Activated CD4-positive, CD25-positive, alpha-beta regulatory T cell treated with anti-CD3 and anti-CD28 coated beads, Interleukin-2, amount 50 U/mL, for 16 hours (primary cell): ENCODE data around the gene COL5A2.

Experiments
- DNase-seq: peaks from one replicate; pipeline ENCODE4 v3.0.0-alpha.2; 2020; ENCODE audit warnings: low read depth, low spot score

Gene COL5A2

DNA sequence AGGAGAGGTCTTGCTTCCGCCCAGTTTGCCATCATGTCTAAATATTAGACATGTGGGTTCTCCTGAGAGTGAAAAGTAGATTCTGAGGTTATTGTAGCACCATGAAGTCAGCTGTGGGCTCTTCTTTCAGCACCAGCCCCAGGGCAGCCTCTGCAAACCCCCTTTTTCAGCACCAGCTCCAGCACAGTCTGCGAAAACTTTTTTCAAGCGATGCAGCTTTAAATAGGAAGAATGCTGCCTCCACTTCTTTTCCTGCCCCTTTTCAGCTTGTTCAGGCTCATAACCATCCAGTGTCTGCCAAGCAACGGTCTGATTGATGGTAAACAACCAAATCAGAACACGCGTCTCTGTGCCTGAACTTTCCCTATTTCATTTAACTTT lies at the start of gene COL5A2:
COL5A2 (minus strand) TSS at position 192 of the 381 bp plus-strand sequence; CDS start at position 35, 157 bp downstream.
- no peak for DNase-seq

DNA sequence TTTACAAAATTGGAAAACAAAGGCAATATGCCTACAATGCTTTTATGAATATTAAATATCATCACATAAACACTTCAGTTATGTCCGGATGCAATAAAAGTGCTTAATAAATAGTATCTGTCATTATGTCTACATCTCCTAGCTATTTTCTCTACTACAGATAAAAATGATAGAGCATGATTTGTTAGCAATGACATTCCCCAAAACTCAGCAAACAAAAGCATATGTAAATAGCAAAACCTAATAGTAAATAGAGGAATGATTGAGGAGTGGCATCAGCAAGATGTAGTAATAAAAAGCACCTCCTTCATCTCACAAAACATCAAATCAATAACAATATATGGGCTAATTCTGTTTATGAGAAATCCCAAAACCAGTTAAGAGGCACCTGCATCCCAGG lies 46.5 kb upstream of the COL5A2 start:
- no peak for DNase-seq

DNA sequence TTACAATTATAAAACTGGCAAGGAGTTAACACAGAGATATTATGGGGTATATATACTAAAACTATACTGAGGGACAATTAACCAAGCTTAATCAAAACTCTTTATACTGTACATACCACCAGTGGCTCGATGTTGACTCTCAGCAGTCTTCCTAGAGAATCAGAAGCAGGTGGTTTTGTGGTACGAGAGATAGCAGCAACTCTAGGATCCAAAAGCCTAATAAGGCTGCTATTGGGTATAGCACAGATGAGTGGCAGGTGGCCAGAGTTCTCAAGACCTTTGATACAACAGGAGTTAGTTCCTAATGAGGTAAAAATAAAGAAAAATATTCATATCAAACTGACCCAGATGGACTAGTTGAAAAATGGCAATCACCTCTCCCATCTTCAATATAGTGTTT lies 45.5 kb upstream of the COL5A2 start:
- DNase-seq, result no peak

DNA sequence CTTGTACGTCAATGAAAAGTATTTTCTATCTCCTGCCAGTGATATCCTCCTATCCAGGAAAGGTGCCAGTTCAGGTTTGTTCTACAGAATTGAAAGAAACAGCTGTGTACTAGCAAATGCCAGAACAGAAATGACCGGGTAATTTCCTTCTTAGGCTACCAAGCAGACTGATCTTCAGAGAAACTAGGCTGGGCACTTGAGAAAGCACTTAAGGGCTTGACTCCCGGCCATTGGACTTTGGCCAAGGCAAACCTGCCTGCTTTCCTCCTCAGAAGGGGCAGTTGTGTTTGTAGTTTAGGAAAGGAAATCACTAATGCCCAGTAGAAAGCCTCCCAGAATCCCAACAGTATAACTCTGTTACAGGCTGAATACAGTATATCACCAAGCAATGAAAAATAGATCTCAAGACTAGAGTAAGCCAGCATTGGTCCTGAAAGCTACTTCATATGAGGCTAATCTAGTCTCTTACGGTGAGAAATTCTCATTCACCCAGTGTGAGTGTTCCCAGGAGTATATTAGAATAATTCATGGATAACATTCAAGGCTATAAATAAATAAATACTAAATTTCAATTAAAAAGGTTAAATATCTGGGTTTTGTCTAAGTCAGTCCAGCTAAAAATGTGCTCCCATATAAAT lies 43.0 kb upstream of the COL5A2 start:
- no peak for DNase-seq

DNA sequence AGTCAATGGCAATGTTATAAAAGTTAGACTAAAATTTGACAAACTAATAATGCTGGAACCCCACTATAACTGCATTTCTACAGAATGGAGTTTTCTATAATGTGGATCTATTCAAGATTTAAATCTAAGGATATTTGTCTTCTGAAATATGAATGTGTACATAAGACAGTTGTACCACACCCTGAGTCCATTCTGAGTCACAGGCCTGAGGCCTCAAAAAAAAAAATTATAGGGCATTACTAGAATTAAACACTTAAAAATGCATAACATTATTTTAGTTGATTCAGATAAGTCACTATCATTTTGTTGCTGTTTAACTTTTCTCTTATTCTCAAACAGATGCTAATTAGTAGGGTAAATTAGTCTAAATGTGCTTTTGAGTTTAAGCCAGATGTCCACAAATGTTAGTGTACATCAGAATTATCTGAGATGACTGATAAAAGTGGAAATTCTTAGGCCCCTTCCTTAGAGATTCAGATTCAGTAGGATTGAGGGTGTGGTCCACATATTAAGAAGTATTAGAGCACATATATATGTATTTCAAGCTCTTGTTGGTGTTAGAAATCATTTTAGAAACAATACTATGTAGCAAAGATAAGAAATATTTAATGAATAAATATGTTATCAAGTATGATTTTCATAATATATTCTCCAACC lies 42.4 kb upstream of the COL5A2 start:
- no peak for DNase-seq

DNA sequence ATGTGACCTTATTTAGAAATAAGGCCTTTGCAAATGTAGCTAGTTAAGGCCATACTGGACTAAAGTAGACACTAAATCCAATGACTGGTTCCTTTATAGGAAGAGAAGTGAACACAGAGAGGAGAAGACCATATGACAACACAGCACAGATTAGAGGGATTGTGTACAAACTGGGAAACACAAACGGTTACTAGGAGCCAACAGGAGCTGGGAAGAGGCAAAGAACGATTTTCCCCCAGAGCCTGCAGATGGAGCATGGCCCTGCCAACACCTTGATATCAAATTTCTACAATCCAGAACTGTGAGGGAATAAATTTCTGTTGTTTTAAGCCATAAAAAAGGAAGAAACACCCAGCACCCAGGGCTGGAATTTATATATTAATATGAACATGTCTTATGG lies 38.7 kb upstream of the COL5A2 start:
- no peak for DNase-seq

DNA sequence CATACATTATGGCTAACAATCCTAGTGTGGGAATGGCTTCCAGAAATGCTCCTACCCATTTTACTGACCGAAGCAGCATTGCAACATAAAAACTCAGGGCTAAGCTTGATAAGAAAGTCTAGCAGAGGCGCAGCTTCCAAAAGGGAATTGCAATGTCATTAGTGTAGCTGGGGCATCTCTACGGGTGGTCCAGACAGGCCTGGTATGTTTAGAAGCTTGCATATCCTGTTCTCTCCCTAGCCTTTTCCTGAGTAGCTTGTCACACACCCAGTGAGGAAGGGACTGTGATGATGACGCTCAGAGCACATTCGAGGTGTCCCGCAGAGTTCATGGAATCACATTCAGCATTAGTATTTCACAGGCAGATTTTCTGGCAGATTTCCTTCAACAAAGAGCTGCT lies 38.0 kb upstream of the COL5A2 start:
- no peak for DNase-seq

DNA sequence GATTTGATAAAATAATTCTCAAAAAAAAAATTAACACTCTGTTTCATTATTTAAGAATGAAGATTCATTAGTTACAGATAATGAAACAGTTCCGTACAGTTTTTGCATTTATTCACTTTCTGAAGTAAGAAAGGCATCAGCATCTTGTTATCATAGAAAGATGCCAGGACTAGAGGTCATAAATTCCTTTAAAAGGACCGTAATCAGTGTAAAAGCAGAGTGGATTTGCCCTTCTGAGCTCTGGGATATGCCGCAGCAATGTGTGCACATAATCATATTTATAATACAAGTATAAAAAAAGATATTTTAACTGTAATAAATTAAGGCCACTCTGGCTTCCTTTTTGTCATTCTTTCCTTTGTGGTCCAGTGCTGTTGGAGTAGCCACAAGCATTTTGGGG lies 37.5 kb upstream of the COL5A2 start:
- DNase-seq, result no peak

DNA sequence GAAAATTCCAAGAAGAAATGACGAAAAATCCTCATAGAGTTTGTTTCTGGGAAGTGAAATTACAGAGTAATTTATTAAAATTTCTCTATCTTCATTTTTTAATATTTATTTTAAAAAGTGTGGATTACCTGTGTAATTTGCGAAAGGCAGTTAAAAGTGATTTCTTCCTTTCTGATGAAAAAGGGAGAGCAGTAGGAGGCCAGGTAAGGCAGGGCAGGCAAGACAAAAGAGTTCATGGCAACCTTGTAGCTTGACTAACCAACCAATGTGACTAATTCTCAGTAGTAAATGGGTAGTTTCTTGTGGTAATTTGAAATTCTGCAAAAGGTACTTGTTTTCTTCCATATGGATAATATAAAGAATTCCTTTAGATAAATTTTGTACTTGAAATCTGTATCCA lies 34.9 kb upstream of the COL5A2 start:
- no peak for DNase-seq

DNA sequence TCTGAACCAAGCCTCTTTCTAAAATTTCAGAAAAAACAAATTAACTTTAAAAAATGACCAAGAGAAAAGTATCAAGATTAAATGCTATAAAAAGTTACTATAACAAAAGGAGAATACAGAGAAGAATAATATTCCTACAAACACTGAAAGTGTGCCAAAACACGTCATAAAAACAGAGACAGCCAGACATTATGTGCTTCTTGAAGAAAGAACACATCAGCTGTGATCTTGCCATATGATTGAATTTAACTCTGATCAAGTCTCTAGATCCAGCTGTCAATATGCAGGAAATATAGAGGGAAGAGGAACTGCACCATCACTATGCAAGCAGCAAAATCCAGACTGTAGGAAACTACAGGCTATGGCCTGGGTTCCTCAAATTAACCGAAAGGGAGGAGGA lies 33.7 kb upstream of the COL5A2 start:
- DNase-seq, result no peak

DNA sequence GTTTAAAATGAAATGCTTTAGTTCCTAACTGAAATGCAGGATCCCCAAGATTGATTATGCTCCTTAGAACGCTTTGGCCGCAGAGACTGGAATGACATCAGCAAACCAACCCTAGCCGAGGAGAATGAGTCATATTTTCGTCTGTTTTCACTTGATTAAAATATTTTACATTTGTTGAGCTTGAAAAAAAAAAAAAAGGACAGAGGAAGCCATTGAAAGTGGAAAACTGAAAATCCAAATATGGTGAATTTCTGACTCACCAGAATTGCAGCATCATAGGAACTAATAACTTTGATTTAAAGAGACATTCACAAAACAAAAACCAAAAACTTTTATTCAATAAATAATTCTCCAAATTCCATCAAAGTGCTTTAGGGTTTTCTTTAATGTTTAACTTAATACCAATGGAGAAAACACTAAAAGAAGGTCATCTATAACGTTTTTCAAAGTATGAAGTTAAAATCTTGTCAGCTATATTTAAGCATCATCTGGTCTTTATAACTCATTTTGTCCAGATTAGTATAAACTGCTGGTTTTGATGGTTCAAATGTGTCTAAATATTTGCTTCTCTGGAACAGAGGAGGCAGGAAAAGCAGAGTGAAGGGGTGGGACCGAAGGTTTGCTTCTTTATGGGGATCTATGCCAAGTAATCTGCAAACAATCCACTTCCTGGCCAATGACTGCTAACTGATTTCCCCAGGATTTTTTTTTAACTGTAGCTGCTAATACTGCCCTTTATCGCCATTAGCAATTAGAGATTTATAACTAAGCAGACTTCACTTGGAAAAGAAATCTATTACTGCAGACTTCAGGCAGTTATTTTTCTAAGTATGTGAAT lies 30.9 kb upstream of the COL5A2 start:
- no peak for DNase-seq

DNA sequence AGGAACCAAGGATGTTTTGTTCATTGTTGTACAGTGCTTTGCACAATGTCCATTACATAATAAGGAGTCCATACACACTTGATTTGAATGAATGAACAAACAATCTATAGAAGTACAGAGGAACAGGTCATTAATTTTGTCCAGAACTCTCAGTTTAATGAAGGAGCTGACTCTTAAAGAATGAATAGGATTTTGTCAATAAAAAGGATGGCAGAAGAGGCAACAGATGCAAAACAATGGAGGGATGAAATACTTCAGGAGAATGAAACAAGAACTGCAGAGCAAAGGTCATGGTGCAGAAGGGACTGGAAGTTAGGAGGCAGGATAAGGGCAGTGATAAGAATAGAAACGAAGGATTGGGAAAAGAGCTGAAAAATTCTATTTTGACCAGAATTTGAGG lies 28.7 kb upstream of the COL5A2 start:
- no peak for DNase-seq

DNA sequence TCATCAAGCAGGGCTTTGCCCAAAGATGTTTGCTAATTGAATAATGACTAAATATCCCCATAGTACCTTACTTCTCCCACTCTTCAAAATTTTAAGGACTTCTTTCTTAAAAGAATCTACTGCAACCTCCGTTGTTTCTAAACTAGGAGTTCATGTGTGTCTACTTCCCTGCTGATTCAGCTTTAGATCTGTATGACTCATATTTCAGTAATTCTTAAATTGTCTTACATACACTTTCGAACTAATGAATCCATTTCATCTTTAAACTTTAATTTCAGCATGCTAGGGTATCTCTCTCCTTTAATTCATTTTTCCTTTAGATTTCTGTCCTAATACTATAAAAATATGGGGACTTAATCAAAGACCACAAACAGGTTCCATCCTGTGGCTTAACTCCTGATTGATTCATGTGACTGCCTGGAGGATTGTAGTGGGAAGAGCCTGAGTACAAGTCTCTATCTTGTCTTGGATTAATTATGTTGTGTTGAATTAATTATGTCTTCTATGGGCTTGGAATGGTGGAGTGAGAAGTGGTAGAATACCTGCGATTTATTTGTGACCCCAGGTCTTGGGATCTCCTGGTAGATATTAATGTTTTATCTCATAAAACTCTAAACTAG lies 24.9 kb upstream of the COL5A2 start:
- DNase-seq, result no peak

DNA sequence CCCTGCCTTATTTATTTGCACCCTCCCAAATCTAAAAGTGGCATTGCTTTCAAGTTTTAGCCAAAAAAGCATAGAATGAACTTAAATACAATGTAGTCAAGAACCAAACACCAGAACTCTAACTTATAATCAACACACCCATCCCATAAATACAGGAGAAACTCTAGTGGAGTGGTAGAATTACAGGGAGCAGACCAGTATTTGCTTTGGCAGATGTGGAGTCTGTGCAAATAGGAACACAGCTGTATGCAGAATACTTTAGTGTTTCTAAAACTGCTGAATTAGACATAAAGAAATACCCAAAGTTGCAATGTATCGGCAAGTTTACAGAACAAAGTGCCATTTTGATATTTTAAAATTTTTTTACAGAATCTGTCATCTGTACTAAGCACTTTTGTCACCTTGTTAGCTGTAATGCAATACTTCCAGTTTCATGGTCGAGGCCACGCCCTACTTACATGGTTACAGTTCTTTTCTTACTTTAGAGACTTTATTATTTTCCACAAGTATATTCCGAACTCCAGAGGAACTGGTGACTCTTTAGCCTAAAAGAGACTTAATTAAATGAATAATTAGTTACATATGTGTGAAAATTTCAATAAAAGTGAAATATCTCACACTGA lies 23.7 kb upstream of the COL5A2 start:
- DNase-seq, result no peak

DNA sequence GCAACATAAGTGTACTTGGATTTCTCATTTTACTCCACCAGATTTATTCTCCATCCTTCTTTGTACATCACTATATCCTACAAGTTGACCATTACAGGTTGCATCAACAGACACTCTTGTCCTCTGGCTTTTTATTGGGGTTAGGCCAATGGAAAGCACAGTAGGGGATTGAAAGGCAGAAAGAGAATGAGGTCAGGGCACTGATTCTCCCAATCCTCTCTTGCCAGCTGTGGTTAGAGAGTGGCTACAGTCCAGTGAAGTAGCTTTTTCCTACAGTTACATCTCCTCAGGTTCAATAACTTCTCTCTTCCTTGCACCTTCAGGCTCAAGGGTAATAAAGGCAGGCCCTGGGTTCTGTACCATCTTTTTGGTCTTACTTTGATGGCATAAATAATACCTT lies 20.2 kb upstream of the COL5A2 start:
- no peak for DNase-seq

DNA sequence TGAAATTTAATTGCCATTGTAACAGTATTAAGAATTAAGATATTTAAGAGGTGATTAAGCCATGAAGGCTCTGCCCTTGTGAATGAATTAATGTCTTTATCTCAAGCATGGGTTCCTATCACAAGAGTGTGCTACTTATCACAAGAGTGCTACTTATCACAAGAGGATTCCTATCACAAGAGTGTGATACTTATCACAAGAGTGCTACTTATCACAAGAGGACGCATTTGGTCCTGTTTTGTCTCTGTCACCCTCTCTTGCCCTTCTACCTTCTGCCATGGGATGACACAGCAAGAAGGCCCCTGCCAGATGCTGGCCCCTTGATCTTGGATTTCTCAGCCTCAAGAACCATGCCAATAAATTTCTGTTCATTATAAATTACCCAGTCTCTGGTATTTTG lies 13.2 kb upstream of the COL5A2 start:
- no peak for DNase-seq

DNA sequence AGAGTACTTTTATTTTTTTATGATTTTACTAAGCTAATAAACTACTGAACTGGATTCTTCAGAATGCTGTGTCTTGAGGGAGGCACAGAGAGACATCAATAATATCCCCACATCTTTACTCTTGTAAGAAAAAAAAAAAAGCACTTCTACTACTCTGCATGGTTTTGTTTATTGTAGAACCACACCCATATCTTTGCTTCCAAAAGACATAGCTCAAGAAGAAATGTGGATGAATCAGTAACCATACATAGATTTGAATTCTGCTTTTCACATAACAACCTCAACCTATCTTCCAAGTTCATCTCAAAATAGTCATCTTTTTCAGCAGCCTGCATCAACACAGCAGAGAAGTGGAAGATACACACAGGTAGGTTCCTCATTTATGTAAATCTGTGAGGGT lies 12.2 kb upstream of the COL5A2 start:
- no peak for DNase-seq

DNA sequence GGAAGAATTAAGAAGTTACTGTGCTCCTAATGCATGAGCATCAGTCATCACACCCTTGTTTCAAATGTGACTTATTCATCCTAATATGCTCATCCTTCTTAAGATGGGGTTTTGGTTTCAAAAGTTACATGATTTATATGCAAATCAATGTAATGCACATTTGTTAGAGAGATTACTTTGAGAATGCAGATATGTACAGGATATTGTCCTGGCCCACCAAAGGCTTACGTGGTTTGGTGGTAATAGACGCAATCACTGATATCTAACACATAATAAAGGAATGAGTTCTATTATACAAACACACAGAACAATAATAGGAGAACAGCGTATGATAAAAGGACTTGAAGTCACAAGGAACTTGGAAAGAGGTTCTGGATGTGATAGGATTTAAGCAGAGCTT lies 11.1 kb upstream of the COL5A2 start:
- no peak for DNase-seq

DNA sequence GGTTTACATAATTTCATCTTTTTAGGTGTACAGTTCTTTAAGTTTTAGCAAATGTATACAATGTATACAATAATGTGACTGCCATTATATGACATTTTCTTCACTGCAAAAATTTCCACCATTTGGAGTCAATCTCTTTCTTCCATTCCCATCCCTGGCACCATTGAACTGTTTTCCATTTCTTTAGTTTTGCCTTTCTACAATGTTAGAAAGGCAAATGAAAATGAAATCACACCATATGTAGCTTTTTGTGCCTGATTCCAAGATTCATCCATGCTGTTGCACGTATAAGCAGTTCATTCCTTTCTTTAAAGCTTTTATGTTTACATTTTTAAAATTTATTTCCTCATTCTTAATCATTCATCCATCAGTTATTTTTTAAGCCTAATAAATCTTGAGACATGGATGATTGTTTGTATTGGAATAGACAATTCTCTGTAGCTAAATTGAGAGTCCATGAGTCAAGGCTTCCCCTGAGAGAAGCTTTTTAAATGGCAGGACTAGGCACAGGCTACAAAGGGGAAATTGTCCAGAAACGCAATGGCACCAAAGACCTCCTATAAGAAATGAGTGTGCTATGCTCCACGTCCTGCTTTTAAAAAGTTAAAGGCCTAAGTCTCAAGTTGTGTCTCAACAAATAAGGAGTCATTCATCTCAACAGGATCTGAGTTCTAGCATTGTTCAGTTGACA lies 8.7 kb upstream of the COL5A2 start:
- no peak for DNase-seq

DNA sequence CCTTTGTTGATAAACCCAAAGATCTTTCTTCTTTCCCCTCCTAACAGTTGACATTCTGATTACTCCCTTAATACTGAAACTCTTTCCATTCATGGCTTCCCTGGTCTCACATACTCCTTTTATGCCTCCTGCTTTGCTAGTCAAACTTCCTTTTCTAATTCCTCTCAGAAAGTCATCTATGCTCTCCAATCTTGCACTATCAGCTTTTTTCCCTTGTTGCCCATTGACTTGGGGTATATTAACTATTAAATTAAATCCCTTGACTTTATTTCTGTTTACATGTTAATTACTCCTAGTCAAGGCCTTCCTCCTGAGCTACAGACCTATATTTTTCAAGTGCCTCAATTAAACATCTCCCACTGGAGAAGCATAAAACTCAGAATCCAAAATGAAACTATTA lies 3.6 kb upstream of the COL5A2 start:
- no peak for DNase-seq

DNA sequence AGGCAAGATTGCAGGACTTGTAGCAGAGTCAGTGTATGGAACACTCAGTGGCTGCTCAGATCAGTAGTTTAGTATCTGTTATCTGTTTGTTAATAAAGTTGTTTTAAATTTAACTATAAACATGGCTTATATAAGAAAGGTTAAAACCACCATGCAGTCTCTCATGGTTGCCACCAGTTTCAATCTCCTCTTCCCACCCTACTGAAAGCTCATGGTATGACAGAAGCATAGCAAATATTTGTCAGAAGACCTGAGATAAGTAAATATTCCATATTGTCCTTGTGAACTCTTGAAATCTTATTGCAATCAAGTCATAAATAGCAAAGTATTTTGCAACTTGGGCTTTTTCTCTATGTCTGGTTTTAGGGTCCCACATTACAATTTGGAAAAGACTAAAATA lies 2.1 kb upstream of the COL5A2 start:
- DNase-seq, result no peak
